ENCODE data around the gene KRTAP10-9.
A peak's percentile ranks its signal among the peaks of the same experiment; 100 is the strongest.
"Not testable (repeated sequence)": the region's sequence is repeated elsewhere in the genome, so short reads cannot be mapped to it uniquely, and the experiment has no call there.

KRTAP10-9 gene

GRCh38 chr21:44644878-44645277, 18.0 kb downstream of the KRTAP10-9 start:
- DNase-seq: no peak

GRCh38 chr21:44646366-44647221, 19.7 kb downstream of the KRTAP10-9 start, which contains the start of gene KRTAP10-11:
KRTAP10-11 (plus strand) TSS chr21:44646414; CDS start chr21:44646459, 45 bp downstream.
- DNase-seq: not testable (repeated sequence)

GRCh38 chr21:44647222-44647552, 20.3 kb downstream of the KRTAP10-9 start:
- DNase-seq: no peak

GRCh38 chr21:44648557-44649311, 21.8 kb downstream of the KRTAP10-9 start:
- no peak for DNase-seq

GRCh38 chr21:44649521-44650100, 22.7 kb downstream of the KRTAP10-9 start:
- DNase-seq: no peak

GRCh38 chr21:44650265-44650972, 23.5 kb downstream of the KRTAP10-9 start:
- DNase-seq: no peak

GRCh38 chr21:44650973-44651675, 24.2 kb downstream of the KRTAP10-9 start:
- DNase-seq: no peak

GRCh38 chr21:44653123-44653522, 26.2 kb downstream of the KRTAP10-9 start:
- DNase-seq: no peak

GRCh38 chr21:44653656-44654575, 27.0 kb downstream of the KRTAP10-9 start:
- DNase-seq: peak; percentile 27

GRCh38 chr21:44654576-44655175, 27.8 kb downstream of the KRTAP10-9 start, which contains the start of gene KRTAP12-4:
KRTAP12-4 (minus strand) TSS chr21:44654659; CDS start chr21:44654614, 45 bp downstream.
- no peak for DNase-seq

- no peak for DNase-seq
Measured at GRCh38 chr21:44656868-44657267, 30.0 kb downstream of the KRTAP10-9 start.

- no peak for DNase-seq
Measured at GRCh38 chr21:44657635-44658540, 31.0 kb downstream of the KRTAP10-9 start, which contains the start of gene KRTAP12-3. KRTAP12-3 (plus strand) TSS chr21:44657932; CDS start chr21:44657980, 48 bp downstream.

- DNase-seq: no peak
Measured at GRCh38 chr21:44658541-44658910, 31.6 kb downstream of the KRTAP10-9 start.

GRCh38 chr21:44658913-44659595, 32.2 kb downstream of the KRTAP10-9 start:
- no peak for DNase-seq

GRCh38 chr21:44661567-44661966, 34.7 kb downstream of the KRTAP10-9 start:
- DNase-seq: not testable (repeated sequence)

GRCh38 chr21:44664691-44665090, 37.8 kb downstream of the KRTAP10-9 start:
- no peak for DNase-seq

- DNase-seq: no peak
Measured at GRCh38 chr21:44666401-44667320, 39.8 kb downstream of the KRTAP10-9 start, which contains the start of gene KRTAP12-2. KRTAP12-2 (minus strand) TSS chr21:44666927; CDS start chr21:44666886, 41 bp downstream.

All from stimulated activated naive CD4-positive, alpha-beta T cell treated with Interleukin-2 at 50 U/mL for 16 hours (primary cell).